Psoas muscle (tissue), 8 donors: ENCODE results near the gene NRGN. TPM values are rescaled to one million over a fixed set of nuclear protein-coding genes. Genes with fewer than 3 reads are reported as not detected.
"Not testable (repeated sequence)": the region's sequence is repeated elsewhere in the genome, so short reads cannot be mapped to it uniquely, and the experiment has no call there.

ENCODE experiments used
- ATAC-seq, 4 donors: fragments of 200-7000 bp; cut with Tn5 transposase; one replicate each; pipeline ENCODE4 v1.9.1; 2020; ENCODE audit warnings: moderate library complexity in 3 of 4, mild to moderate bottlenecking in 2 of 4
- DNase-seq, 2 donors: peaks; one replicate each; pipeline ENCODE4 v3.0.0-alpha.2; 2020
- H3K27ac ChIP-seq: fragments of 200-600 bp; one replicate; pipeline ENCODE4 v1.8.0; 2022
- H3K27me3 ChIP-seq, 3 donors: fragments of 200-600 bp in 1 of 3; one replicate each; pipeline versions ENCODE4 v1.6.1 to v1.8.0; 2013 to 2022; ENCODE audit warnings: low read length in 2 of 3, mild to moderate bottlenecking in 2 of 3, moderate library complexity in 1 of 3; ENCODE audit not compliant: insufficient read depth in 3 of 3
- H3K36me3 ChIP-seq, 2 donors: fragments of 200-600 bp in 1 of 2; one replicate each; pipeline versions ENCODE4 v1.6.1 to v1.8.0; 2013 to 2022; ENCODE audit warnings: low read depth in 1 of 2, mild to moderate bottlenecking in 1 of 2, moderate library complexity in 1 of 2; ENCODE audit not compliant: insufficient read depth in 1 of 2
- H3K4me1 ChIP-seq: fragments of 200-600 bp; one replicate; pipeline ENCODE4 v1.8.0; 2022
- H3K4me3 ChIP-seq: fragments of 200-600 bp; one replicate; pipeline ENCODE4 v1.8.0; 2022; ENCODE audit warnings: mild to moderate bottlenecking
- H3K9me3 ChIP-seq: fragments of 200-600 bp; one replicate; pipeline ENCODE4 v1.8.0; 2022
- CTCF ChIP-seq: fragments of 200-600 bp; IDR thresholded peaks from one replicate; pipeline ENCODE4 v1.8.0; 2022; ENCODE audit warnings: antibody characterized with exemption
- WGBS, 3 donors: extraction: QIAGEN DNeasy Blood & Tissue Kit; methylation state at CpG; one replicate each; pipeline versions ENCODE4 v1.1.6 to v1.1.7; 2013; 5-methylcytosine and 5-hydroxymethylcytosine counted together
- intact Hi-C, 2 donors: fragments of 100-400 bp; cut with DNase I; formaldehyde crosslinking; loops; one replicate each; pipeline versions ENCODE4 v1.11.0 to v1.14.2; 2022
- polyA plus RNA-seq, 3 donors: library from polyadenylated mRNA; stranded (reverse); fragments of 200-250 nt; gene quantifications; one replicate each; pipeline ENCODE4 v1.2.3, GENCODE V29; 2013
- total RNA-seq, 4 donors: library from RNA; stranded (reverse); fragmentation: NEBNext Ultra II Directional in 2 of 4; extraction: Animal tissue kit (Norgen Biotek cat#: 25700) in 2 of 4; gene quantifications; one replicate each; pipeline versions ENCODE4 v1.2.1 to v1.2.4, GENCODE V29; 2021 to 2023
- donor health status: healthy with polysubstance abuse.
- donor health status: DM: no; HTN: no; CAD: no; lungs with moderate emphysema.
- donor health status: Bipolar disorder and iron deficiency.
- donor health status: healthy.
- donor health status: DM: yes; HTN: yes; CAD: no.
- donor health status: DM: no; HTN: no; CAD: no.
- donor health status: DM: no; HTN: no; CAD: no.
- donor health status: DM: yes; HTN: yes; CAD: no.

The NRGN gene
- total and polyA plus RNA-seq, 7 donors: 0.69 to 2.1 (median 1.0) TPM

- peaks cover 0 to 39% (median 23%) of the 10 kb centered on the region in 3 donors for H3K27me3 ChIP-seq
- peak overlapping the region; percentile 74 for H3K4me3 ChIP-seq
- H3K4me1 ChIP-seq: peaks cover 27% of the 10 kb centered on the region
- H3K27ac ChIP-seq: peak overlapping the region; percentile 81
- H3K36me3 ChIP-seq: peaks cover 8 to 34% of the 10 kb centered on the region in 2 donors
- peak; percentile 74 for TF ChIP-seq CTCF
- peak; percentile 39 to 79 (median 64) for ATAC-seq
- DNase-seq: peak; percentile 84 to 92
- intact Hi-C loops: loop anchor here (1.0 to 5.0 kb wide), 4 partner anchors 73 to 94 kb away; partner anchors contain the start of genes SIAE (in 1 of the 2) and SPA17 (in 1 of the 2)
- WGBS, 3 donors: 2 to 4% (median 4%) methylated on average over 21 of the region's 21 CpGs
- H3K9me3 ChIP-seq: no peaks in the 10 kb centered on the region
Measured at GRCh38 chr11:124763156-124763947, 23.6 kb downstream of the NRGN start.

GRCh38 chr11:124766156-124766555, 26.4 kb downstream of the NRGN start:
- Histone ChIP-seq H3K9me3 (no peaks in the 10 kb centered on the region), H3K27me3 (peaks cover 0 to 18% (median 13%) of the 10 kb centered on the region in 3 donors), H3K4me3 (no peak overlapping the region), H3K27ac (no peak overlapping the region), H3K4me1 (peaks cover 15% of the 10 kb centered on the region), H3K36me3 (peaks cover 8 to 58% of the 10 kb centered on the region in 2 donors)
- intact Hi-C loops: no loop called here
- no peak for TF ChIP-seq CTCF
- WGBS, 3 donors: 94 to 98% (median 96%) methylated on average over 2 of the region's 2 CpGs
- ATAC-seq: no peak
- DNase-seq: no peak

GRCh38 chr11:124768914-124769313, 29.2 kb downstream of the NRGN start:
- Histone ChIP-seq H3K27ac (no peak overlapping the region), H3K9me3 (no peaks in the 10 kb centered on the region), H3K4me1 (no peaks in the 10 kb centered on the region), H3K27me3 (no peaks in the 10 kb centered on the region), H3K36me3 (peaks cover 11 to 76% of the 10 kb centered on the region in 2 donors), H3K4me3 (no peak overlapping the region)
- no peak for ATAC-seq
- no peak for DNase-seq
- intact Hi-C loops: no loop called here
- WGBS, 3 donors: 87 to 93% (median 90%) methylated on average over 8 of the region's 8 CpGs
- no peak for TF ChIP-seq CTCF

- no peak for TF ChIP-seq CTCF
- intact Hi-C loops: no loop called here
- ATAC-seq: no peak
Measured at GRCh38 chr11:124769806-124770774, 30.3 kb downstream of the NRGN start.

GRCh38 chr11:124770959-124771358, 31.2 kb downstream of the NRGN start:
- intact Hi-C loops, H3K4me3 ChIP-seq, H3K9me3 ChIP-seq, DNase-seq, H3K27me3 ChIP-seq, ATAC-seq, H3K4me1 ChIP-seq, H3K27ac ChIP-seq: not testable (repeated sequence)
- peaks cover 11 to 65% of the 10 kb centered on the region in 2 donors for H3K36me3 ChIP-seq
- WGBS, 3 donors: 97 to 98% (median 97%) methylated on average over 6 of the region's 6 CpGs

More at GRCh38 chr11:124769806-124770774, 30.3 kb downstream of the NRGN start:
- WGBS, 3 donors: 97 to 98% (median 97%) methylated on average over 8 of the region's 8 CpGs
- H3K4me1 ChIP-seq: no peaks in the 10 kb centered on the region
- H3K27ac ChIP-seq: no peak overlapping the region
- H3K36me3 ChIP-seq: peaks cover 11 to 74% of the 10 kb centered on the region in 2 donors
- DNase-seq: no peak
- H3K4me3 ChIP-seq: no peak overlapping the region
- H3K27me3 ChIP-seq: no peaks in the 10 kb centered on the region
- H3K9me3 ChIP-seq: no peaks in the 10 kb centered on the region
